HuH-7.5 (cell line): ENCODE data around the gene SPIB.
"Not testable (repeated sequence)": the region's sequence is repeated elsewhere in the genome, so short reads cannot be mapped to it uniquely, and the experiment has no call there.

Source experiments
- DNase-seq: peaks from one replicate; pipeline ENCODE4 v3.0.0; 2011; ENCODE audit warnings: low spot score

Gene SPIB

DNA sequence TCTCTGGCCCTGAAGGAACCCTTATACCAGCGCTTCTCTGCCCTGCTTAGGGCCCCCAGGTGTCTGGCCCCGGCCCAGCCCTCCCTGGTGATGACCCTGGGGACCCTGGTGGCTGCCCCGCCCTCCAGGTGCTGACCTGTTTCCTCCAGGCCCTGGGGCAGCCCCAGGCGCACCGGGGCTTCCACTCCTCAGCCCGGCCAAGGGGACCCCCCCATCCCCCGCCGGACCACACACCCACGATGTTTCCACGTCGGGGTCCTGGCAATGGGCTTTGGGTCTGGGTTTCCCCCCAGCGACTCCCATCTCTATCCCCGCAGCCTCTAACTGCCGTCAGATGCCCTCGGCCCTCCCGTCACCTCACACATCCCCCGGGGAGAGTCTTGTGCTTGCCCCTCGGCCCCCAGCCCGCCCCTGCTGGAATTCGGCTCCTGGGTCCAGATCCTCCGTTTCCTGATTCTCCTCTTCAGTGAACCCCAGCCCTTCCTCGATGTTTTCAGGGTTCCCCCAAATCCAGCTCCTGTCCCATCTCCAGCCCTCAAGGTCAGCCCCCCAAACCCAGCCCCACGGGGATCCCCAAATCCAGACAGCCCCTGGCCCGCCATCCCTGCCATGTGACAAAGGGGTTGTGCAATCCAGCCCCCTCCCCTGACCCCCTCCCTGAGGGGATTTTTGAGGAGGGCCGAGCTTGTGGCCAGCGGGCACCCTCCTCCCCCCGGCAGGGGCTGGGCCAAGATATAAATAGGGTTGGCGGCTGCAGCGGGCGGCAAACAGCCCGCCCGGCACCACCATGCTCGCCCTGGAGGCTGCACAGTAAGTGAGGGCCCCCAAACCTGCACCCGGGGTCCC lies at the start of gene SPIB:
Gene SPIB, plus strand, starts transcription at position 763 of the 846 bp plus-strand sequence. Its CDS starts 25 bp downstream, at position 788.
- no peak for DNase-seq

DNA sequence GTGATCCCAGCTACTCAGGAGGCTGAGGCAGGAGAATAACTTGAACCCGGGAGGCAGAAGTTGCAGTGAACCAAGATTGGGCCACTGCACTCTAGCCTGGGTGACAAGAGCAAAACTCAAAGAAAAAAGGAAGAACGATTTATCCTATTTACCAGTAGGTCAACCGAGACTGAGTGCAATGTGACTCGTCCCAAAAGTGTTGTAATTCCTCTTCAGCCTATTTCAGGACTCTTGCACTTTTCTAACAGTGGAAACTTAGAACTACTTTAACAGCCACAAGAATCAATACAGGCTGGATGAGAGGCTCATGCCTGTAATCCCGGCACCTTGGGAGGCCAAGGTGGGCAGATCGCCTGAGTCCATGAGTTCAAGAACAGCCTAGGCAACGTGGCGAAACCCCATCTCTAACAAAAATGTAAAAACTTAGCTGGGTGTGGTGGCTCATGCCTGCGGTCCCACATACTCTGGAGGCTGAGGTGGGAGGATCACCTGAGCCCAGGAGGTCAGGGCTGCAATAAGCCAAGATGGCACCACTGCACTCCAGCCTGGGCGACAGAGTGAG lies 46.7 kb upstream of the SPIB start:
- DNase-seq: no peak

DNA sequence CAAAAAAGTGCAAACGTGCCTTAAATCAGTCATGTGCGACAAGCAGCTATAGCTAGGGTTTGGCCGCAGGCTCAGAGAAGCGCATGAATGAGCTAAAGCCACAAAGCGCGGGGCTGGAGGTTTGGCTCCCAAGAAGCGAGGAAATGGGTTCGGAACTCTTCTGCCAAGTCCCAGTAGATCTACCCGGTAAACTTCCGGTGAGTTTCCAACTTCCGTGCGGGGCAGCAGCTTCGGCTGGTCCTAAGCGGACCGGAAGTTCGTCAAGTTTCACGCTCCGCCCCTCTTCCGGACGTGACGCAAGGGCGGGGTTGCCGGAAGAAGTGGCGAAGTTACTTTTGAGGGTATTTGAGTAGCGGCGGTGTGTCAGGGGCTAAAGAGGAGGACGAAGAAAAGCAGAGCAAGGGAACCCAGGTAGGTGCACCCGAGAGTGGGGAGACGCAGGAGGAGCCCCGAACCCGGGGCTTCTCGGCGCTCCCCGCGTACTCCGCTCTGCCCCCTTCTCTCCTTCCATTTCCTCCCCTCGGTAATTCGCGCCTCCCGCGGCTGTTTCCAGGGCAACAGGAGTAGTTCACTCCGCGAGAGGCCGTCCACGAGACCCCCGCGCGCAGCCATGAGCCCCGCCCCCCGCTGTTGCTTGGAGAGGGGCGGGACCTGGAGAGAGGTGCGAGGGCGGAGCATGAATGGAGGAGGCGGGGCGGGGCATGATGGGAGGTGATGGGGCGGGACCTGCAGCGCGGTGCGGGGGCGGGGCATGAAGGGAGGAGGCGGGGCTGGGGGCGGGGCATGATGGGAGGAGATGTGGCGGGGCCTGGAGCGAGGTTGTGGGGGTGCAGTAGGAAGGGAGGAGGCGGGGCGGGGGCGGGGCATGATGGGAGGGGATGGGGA lies 42.3 kb upstream of the SPIB start, which contains the start of gene NR1H2:
Gene NR1H2, plus strand, starts transcription at position 292 of the 885 bp plus-strand sequence. CDS start 1,149 bp downstream, outside the sequence.
- DNase-seq: peak; percentile 90

DNA sequence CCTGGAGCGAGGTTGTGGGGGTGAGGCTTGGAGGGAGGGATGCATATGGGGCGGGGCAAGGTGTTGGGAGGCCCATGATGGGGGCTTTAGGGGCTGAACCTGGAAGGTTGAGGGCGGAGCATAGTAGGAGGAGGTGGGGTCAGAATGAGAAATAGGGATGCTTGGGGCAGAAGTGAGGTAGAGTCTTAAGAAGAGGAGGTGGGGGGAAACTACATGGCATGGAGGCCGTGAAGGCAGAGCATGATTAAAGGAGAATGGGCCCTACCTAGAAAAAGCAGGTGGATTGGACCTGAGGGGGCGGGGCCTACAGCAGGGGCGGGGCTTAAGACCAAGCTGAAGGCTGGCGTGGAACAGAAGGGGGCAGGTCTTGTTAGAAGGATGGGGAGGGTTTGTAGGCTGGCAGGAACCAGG lies 41.7 kb upstream of the SPIB start:
- DNase-seq: no peak

DNA sequence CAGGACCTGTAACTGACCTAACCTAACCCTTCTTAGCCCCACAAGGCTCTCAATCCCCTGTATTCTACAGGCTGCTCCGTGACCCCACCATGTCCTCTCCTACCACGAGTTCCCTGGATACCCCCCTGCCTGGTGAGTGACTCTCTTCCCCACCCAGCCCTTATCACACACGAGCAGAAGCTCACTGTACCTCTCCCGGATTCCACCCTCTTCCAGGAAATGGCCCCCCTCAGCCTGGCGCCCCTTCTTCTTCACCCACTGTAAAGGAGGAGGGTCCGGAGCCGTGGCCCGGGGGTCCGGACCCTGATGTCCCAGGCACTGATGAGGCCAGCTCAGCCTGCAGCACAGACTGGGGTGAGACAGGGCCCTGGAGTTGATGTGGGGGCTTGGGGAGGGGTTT lies 41.2 kb upstream of the SPIB start:
- no peak for DNase-seq

DNA sequence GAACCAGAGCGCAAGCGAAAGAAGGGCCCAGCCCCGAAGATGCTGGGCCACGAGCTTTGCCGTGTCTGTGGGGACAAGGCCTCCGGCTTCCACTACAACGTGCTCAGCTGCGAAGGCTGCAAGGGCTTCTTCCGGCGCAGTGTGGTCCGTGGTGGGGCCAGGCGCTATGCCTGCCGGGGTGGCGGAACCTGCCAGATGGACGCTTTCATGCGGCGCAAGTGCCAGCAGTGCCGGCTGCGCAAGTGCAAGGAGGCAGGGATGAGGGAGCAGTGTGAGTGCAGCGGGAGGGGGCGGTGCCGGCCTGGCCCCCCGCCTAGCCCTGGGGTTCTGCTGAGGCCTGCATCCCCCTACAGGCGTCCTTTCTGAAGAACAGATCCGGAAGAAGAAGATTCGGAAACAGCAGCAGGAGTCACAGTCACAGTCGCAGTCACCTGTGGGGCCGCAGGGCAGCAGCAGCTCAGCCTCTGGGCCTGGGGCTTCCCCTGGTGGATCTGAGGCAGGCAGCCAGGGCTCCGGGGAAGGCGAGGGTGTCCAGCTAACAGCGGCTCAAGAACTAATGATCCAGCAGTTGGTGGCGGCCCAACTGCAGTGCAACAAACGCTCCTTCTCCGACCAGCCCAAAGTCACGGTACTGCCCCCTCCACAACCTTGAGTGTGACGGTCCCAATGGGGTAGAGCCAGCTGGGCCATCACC lies 40.4 kb upstream of the SPIB start:
- no peak for DNase-seq

DNA sequence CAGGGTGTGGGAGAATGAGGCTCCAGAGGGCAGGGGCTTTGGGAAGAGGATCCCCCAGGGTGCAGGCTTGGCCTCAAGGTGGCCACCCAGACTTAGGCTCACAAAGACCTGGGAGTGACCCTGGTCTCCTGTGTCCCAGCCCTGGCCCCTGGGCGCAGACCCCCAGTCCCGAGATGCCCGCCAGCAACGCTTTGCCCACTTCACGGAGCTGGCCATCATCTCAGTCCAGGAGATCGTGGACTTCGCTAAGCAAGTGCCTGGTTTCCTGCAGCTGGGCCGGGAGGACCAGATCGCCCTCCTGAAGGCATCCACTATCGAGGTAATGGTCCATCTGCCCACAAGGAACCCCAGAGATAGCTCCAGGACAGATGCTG lies 39.9 kb upstream of the SPIB start:
- no peak for DNase-seq

DNA sequence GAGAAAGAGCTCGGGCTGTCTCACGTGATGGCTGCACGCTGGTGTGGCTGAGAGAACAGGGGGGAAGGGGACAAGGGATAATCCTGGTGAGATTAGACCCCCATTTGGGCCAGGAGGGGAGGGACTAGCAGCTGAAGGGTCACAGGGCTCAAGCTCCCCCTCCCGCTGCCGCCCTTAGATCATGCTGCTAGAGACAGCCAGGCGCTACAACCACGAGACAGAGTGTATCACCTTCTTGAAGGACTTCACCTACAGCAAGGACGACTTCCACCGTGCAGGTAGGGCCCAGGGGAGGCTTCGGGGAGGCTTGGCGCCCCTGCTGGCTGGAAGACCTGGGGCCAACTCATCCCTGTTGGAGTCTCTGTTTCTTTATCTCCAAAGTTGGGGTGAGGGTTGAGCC lies 39.1 kb upstream of the SPIB start:
- no peak for DNase-seq

DNA sequence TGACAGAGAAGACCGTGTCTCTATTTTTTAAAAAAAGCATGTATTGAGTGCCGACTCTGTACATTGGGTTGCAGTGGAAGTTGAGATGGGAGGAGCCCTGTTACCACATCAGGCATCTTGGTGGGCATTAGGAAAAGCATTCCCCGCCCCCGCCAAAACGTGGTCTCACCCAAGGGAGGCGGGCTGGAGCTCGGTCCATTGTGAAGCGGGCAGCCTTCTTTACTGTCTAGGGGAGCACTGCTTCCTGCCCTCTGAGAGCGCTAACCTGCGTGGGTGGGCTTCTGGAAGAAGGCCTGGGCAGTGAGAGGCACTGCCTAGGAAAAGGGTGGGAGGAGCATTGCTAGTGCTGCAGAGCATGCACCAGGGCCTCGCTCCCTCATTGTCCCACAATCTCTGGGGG lies 38.6 kb upstream of the SPIB start:
- DNase-seq: no peak

DNA sequence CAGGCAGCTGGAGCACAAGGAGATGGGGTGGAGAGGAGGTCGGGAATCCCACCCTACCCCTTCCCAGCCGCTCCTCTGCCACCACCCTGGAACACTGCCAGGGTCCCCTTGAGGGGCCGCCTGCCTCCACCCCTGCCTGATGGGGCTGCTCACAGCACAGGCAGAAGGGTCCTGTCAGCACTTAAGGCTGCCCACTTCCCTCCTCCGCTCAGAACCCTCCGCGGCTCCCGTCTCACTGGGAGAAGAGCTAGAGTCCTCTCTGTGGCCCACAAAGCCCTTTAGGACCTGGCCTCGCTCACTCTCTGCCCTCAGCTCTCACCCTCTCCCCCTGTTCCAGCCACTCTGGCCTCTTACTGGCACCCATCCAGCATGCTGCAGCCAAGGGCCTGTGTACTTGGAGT lies 38.0 kb upstream of the SPIB start:
- DNase-seq: no peak

DNA sequence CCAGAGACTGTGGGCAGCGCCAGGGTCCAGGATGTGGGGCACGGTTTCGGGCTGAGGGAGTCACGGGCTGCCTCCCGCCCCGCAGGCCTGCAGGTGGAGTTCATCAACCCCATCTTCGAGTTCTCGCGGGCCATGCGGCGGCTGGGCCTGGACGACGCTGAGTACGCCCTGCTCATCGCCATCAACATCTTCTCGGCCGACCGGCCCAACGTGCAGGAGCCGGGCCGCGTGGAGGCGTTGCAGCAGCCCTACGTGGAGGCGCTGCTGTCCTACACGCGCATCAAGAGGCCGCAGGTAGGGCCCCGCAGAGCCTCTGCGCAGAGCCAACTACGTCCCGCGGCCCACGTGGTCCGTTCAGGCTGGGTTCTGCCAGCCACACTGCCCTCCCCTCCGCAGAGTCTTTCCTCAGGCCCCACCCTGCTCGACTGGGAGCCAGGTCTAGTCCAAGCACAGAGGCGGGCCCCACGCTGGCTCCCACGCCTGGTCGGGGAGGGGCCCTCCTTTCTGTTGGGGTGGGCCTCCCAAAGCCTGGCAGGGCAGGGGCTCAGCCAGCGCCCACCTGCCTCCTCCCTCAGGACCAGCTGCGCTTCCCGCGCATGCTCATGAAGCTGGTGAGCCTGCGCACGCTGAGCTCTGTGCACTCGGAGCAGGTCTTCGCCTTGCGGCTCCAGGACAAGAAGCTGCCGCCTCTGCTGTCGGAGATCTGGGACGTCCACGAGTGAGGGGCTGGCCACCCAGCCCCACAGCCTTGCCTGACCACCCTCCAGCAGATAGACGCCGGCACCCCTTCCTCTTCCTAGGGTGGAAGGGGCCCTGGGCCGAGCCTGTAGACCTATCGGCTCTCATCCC lies 36.6 kb upstream of the SPIB start:
- DNase-seq: no peak

DNA sequence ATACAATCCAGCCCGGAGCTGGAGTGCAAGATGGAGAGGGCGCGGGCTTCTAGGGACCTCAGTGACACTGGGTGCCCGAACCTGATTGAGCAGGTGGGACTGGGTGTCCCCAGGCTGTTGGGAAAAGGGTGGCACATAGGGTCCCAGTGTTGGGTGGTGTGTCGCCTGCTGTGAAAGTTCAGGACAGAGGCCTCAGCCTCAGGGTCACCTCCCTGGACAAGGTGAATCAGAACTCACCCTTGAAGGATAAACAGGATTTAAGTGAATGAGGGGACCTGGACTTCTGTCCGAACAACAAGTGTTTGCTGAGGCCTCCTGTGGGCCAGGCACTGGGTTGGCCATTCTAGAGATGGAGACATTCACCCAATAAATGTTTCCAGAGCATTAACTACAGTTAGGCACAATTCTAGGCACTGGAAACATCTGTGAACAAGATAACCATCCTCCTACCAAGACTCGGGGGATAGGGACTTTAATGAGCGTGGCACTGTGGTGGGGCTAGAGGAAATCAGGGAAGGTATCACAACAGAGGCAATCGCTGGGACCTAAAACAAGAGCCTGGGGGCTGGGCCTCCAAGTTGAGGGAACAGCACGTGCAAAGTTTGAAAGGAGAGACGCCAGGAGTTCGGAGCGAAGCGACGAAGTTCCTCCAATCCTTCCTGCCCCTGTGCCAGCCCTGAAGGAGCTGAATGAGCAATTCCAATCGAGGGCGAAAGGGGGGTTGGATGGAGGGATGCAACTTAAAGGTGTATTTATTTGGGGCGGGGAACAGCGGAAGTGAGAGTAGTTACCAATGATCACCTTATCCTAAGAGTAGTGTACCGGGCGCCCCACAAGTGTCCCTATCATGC lies 35.5 kb upstream of the SPIB start:
- DNase-seq: no peak

DNA sequence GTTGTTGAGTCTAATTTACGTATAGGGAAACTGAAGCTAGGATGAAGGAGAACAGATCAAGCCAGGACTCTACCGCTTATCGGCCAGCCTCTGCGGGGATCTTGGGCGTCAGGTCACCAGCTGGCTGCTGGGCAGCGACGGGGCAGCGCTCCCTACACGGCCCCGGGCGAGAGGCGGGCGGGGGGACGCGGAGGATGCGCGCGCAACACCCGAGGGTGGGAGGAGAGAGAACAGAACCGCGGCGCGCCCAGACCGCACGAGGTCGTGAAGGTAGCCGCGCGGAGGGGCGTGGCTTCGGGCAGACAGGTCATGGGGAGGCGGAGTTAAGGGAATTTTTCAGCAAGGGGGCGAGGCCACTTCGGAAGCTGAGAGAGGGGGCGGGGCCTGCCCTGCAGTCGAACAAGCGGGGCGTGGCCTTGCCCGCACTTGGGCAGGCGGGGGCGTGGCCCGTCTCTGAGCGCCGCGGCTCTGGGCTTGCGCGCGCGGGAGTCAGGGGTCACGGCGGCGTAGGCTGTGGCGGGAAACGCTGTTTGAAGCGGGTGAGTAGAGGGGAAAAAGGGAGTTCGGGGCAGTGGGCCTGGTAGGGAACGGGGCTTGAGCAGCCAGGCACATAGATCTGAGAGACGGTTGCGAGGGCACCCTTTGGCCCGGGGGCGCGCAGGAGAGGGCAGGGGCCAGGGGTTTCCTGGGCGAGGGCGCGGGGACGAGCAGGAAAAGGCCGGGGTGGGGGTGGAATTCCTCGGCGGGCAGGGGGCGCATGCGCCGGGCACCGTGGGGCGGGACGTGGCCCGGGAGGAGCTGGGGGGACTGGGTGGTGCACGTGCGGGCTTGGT lies 34.7 kb upstream of the SPIB start, which contains the start of gene POLD1:
Gene POLD1, plus strand, starts transcription at position 496 of the 833 bp plus-strand sequence. CDS start 14,505 bp downstream, outside the sequence.
- peak; percentile 99 for DNase-seq

DNA sequence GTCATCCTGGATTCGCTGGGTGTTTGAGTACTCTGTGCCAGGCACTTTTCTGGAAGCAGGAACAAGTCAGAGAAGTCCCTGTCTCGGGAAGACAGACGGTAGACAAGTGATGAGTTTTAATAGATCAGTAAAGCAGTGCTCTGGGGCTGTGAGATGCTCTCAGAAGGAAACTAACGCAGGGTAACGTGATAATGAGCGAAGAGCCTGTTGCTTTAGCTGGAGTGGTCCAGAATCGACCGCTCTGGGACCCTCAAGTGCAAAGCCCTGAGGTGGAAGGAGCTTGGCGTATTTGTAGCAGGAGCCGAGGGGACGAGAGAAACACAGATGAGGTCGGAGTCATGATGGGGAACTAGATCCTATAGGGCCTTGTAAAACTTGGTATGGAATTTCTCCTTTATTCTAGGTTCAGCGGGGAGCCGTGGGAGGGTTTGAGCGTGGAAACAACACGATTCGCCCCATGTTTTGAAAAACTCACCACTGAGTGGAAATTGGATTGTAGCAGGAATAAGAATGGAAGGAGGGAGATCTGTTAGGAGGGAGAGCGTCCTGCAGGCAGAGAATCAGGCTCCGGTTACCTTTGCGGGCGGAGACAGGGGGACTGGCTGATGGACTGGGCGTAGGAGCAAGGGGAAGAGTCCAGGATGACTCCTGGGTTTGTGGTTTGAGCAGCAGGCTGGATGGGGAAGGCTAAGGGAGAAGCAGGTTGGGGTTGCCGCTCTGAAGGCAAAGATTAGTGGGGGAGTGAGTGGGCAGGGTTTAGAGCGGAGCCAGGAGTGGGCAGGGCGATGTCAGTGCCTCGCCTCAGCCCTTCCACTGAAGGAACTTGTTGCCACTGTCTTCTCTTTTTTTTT lies 33.8 kb upstream of the SPIB start:
- no peak for DNase-seq

DNA sequence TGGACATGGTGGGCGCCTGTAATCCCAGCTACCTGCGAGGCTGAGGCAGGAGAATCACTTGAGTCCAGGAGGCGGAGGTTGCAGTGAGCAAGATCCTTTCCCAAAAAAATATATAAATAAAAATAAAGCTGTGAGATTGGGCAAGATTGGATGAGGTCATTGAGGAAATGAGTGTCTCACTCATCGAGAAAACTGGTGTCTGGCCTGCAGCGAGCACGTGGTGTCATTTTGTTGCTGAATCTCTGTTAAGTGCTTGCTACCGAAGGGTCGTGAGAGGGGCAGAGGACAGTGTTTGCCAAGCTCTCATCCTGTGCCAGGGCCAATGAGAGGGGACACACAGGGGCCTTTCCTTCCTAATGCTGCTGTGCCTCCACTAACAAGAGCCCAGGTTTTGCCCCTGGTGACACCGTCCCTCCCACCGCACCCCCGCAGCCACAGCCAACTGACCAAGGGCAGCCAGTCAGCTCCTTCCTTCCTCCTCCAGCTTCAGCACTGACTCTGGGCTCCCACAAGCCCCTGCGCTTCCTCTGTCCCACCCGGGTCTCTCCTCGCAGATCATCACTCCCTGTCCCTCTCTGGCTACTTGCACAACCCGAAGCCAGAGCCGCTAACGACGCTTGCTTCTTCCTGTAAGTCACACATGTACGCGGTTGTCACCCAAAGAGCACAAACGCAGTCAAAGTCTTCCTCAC lies 31.4 kb upstream of the SPIB start:
- no peak for DNase-seq

DNA sequence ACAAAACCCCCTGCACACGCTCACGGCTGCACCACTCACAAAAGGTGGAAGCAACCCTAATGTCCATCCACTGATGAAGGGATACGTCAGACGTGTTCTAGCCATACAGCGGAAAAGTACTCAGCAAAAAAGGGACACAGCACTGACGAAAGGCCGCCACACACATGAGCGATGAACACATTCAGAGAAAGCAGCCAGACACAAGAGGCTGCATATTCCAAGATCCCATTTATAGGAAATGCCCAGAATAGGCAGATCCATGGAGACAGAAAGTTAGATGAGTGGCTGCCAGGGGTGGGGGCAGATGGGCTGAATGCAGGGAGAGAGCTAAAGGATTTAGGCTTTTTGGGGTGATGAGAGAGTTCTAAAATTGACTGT lies 30.9 kb upstream of the SPIB start:
- DNase-seq: no peak

DNA sequence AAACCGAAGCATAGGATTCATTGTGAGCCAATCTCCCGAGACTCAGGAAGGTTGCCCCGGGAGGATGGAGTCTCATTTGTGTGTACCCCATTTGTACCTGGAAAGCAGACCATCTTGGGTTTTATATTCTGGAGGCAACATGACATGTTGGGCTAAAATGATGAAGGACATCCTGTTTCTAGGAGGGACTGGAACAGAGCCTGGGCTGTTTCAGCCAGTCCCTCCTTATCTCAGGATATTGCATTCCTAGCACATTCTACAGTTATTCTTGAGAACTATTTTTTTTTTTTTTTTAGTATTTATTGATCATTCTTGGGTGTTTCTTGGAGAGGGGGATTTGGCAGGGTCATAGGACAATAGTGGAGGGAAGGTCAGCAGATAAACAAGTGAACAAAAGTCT lies 28.4 kb upstream of the SPIB start:
- DNase-seq: not testable (repeated sequence)

DNA sequence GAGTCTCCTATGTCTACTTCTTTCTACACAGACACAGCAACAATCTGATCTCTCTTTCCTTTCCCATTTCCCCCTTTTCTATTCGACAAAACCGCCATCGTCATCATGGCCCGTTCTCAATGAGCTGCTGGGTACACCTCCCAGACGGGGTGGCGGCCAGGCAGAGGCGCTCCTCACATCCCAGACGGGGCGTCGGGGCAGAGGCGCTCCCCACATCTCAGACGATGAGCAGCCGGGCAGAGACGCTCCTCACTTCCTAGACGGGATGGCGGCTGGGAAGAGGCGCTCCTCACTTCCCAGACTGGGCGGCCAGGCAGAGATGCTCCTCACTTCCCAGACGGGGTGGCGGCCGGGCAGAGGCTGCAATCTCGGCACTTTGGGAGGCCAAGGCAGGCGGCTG lies 27.8 kb upstream of the SPIB start:
- DNase-seq: not testable (repeated sequence)
